Keratinocyte (primary cell): ENCODE data around the gene TLL2.

Source experiments
- CTCF ChIP-seq, 3 experiments: IDR thresholded peaks in 1 of 3; conservative IDR thresholded peaks in 1 of 3; optimal IDR thresholded peaks in 1 of 3; 2 replicates in 2 of 3; 3 replicates in 1 of 3; pipeline versions ENCODE3 to v1.5.1; 2011; ENCODE audit warnings: low read length in 3 of 3, mild to moderate bottlenecking in 3 of 3, moderate library complexity in 2 of 3, control low read depth in 1 of 3, inconsistent platforms in 1 of 3; ENCODE audit not compliant: insufficient read depth in 2 of 3; ENCODE audit errors: extremely low read depth in 1 of 3
- EZH2 ChIP-seq: IDR thresholded peaks from one replicate; pipeline ENCODE4 v1.6.1; 2012; ENCODE audit warnings: inconsistent platforms, mild to moderate bottlenecking, low read length, moderate library complexity

GRCh38 chr10:96414303-96414702 is 99.4 kb downstream of the TLL2 start:
- TF ChIP-seq CTCF (optimal IDR thresholded peaks at IDR 0.05 in 1 of 3, IDR thresholded peaks at IDR 0.05 in 1 of 3, conservative IDR thresholded peaks at IDR 0.05 in 1 of 3; ENCODE audit: extremely low read depth in 1 of 3, insufficient read depth in 2 of 3, low read length in 3 of 3) (no peak), EZH2 (no peak)
